ENCODE data around the gene FAM13A. TPM values are rescaled to one million over a fixed set of nuclear protein-coding genes. Genes with fewer than 3 reads are reported as not detected.

The FAM13A gene
- total RNA-seq, 1 donor from 2014 or later = 51.2 TPM

DNA sequence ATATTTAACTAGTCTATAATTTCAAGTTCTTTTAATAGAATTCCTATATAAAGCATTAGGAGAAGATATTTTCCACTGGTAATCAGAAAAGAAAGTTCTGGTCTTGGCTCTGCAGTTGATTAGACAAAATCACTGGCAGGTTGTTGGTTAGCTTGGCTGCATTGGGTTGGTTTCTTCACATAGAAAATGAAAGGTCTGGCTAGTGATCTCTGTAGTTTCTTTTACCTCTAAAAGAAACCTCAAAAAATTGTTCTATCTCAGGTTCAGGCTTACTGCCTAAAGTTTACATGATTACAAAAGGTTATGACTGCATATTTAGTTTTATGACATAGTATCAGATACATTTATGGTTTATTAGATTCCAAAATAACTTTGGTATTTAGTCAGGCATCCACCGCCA is 263.5 kb downstream of the FAM13A start:
- DNase-seq = no peak
- H3K27ac Mint-ChIP-seq (ENCODE audit: unreplicated experiment) = no peak overlapping the region
- TF ChIP-seq, protein P1, sequence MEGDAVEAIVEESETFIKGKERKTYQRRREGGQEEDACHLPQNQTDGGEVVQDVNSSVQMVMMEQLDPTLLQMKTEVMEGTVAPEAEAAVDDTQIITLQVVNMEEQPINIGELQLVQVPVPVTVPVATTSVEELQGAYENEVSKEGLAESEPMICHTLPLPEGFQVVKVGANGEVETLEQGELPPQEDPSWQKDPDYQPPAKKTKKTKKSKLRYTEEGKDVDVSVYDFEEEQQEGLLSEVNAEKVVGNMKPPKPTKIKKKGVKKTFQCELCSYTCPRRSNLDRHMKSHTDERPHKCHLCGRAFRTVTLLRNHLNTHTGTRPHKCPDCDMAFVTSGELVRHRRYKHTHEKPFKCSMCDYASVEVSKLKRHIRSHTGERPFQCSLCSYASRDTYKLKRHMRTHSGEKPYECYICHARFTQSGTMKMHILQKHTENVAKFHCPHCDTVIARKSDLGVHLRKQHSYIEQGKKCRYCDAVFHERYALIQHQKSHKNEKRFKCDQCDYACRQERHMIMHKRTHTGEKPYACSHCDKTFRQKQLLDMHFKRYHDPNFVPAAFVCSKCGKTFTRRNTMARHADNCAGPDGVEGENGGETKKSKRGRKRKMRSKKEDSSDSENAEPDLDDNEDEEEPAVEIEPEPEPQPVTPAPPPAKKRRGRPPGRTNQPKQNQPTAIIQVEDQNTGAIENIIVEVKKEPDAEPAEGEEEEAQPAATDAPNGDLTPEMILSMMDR (IDR thresholded peaks at IDR 0.05; ENCODE audit: partially characterized antibody, unreplicated experiment) = no peak
- H3K9me3 Mint-ChIP-seq (ENCODE audit: unreplicated experiment) = no peaks in the 10 kb centered on the region
- no peak overlapping the region for H3K4me3 Mint-ChIP-seq (ENCODE audit: unreplicated experiment)
- no peaks in the 10 kb centered on the region for H3K27me3 Mint-ChIP-seq (ENCODE audit: unreplicated experiment)
- no peaks in the 10 kb centered on the region for H3K36me3 Mint-ChIP-seq (ENCODE audit: unreplicated experiment)
- no peaks in the 10 kb centered on the region for H3K4me1 Mint-ChIP-seq (ENCODE audit: low read depth, unreplicated experiment)

DNA sequence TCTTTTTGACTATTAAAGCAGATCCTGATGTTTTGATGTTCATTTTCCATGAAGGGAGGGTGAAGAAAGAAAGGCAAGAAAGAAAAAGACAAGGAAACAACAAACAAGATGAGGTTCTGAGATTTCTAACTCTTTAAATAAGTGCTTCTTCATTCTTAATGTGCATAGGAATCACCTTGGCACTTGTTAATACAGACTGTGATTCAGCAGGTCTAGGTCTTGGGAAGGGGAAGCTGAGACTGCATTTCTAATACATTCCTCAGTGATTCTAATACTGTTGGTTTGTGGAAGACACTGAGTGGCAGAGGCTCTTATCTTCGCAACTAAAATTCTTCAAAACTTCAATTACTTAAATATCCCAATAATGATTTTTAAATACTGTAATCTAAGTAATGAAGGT is 264.2 kb downstream of the FAM13A start:
- no peaks in the 10 kb centered on the region for H3K36me3 Mint-ChIP-seq (ENCODE audit: unreplicated experiment)
- no peak for DNase-seq
- no peaks in the 10 kb centered on the region for H3K27me3 Mint-ChIP-seq (ENCODE audit: unreplicated experiment)
- H3K4me1 Mint-ChIP-seq (ENCODE audit: low read depth, unreplicated experiment) = no peaks in the 10 kb centered on the region
- H3K4me3 Mint-ChIP-seq (ENCODE audit: unreplicated experiment) = no peak overlapping the region
- H3K9me3 Mint-ChIP-seq (ENCODE audit: unreplicated experiment) = no peaks in the 10 kb centered on the region
- H3K27ac Mint-ChIP-seq (ENCODE audit: unreplicated experiment) = no peak overlapping the region
- TF ChIP-seq, protein P1 (IDR thresholded peaks at IDR 0.05; ENCODE audit: partially characterized antibody, unreplicated experiment) = no peak

DNA sequence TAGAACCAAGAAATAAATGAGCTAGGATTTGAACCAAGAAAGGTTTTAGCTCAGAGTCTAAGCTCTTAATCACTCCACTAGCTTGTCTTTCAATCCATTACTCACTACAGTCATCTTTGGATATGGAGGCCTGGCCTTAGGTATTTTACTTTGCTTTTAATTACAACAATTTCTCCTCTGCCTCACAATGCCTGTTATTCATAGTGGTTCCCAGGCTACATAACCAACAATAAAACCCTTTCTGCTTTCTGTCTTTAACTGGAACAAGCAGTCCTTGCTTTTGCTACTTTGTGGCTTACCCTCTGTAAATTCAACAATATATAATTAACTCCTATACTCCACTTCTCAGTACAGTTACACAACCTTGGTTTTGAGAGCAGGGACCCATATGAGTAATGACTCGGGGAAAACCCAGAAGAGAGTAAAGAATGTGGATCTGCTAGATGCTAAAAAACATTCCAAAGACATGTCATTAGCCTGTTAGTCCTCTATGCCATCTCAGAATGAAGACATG is 264.7 kb downstream of the FAM13A start:
- no peaks in the 10 kb centered on the region for H3K9me3 Mint-ChIP-seq (ENCODE audit: unreplicated experiment)
- no peaks in the 10 kb centered on the region for H3K27me3 Mint-ChIP-seq (ENCODE audit: unreplicated experiment)
- TF ChIP-seq, protein P1 (IDR thresholded peaks at IDR 0.05; ENCODE audit: partially characterized antibody, unreplicated experiment) = no peak
- no peak overlapping the region for H3K27ac Mint-ChIP-seq (ENCODE audit: unreplicated experiment)
- H3K4me1 Mint-ChIP-seq (ENCODE audit: low read depth, unreplicated experiment) = no peaks in the 10 kb centered on the region
- no peak overlapping the region for H3K4me3 Mint-ChIP-seq (ENCODE audit: unreplicated experiment)
- no peak for DNase-seq
- H3K36me3 Mint-ChIP-seq (ENCODE audit: unreplicated experiment) = no peaks in the 10 kb centered on the region

DNA sequence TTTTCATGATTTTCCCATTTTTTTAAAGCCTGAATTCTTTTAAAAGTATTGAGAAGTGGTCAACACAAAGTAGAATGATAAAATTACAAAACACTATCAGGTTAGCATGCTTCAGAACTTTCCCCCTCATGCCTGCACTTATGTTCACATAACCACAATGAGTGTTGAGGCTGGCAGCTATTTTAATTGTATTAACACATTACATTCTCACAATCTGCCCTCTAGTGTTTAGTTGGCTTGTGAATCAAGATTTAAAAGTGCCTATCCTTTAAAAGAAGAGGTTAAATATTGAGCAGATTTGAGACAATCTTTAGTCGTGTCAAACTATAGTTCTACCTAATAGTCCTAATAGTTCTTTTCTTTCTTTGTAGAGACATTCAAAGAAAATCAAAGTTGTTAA is 265.7 kb downstream of the FAM13A start:
- TF ChIP-seq, protein P1 (IDR thresholded peaks at IDR 0.05; ENCODE audit: partially characterized antibody, unreplicated experiment) = no peak
- no peak overlapping the region for H3K4me3 Mint-ChIP-seq (ENCODE audit: unreplicated experiment)
- no peak overlapping the region for H3K27ac Mint-ChIP-seq (ENCODE audit: unreplicated experiment)
- DNase-seq = no peak
- H3K27me3 Mint-ChIP-seq (ENCODE audit: unreplicated experiment) = no peaks in the 10 kb centered on the region
- H3K4me1 Mint-ChIP-seq (ENCODE audit: low read depth, unreplicated experiment) = no peaks in the 10 kb centered on the region
- H3K36me3 Mint-ChIP-seq (ENCODE audit: unreplicated experiment) = no peaks in the 10 kb centered on the region
- H3K9me3 Mint-ChIP-seq (ENCODE audit: unreplicated experiment) = no peaks in the 10 kb centered on the region

DNA sequence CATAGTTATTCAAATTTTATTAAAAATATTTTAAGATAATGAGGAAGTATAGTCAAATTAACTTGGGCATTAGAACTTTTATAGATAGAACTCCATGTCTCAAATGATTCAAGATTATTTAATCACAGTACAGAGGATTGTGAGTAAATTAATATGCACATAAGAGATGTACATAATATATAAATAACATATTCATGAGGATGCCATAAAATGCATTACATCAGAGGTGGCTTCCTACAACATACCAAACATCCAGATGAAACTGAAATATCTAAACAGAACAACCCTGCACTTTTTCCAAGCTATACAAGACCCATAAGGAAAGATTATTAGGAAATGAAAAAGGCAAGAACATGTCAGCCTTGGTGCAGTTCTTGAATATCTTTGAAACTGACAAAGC is 268.1 kb downstream of the FAM13A start:
- H3K4me1 Mint-ChIP-seq (ENCODE audit: low read depth, unreplicated experiment) = no peaks in the 10 kb centered on the region
- no peak for DNase-seq
- H3K9me3 Mint-ChIP-seq (ENCODE audit: unreplicated experiment) = no peaks in the 10 kb centered on the region
- H3K27ac Mint-ChIP-seq (ENCODE audit: unreplicated experiment) = no peak overlapping the region
- H3K36me3 Mint-ChIP-seq (ENCODE audit: unreplicated experiment) = no peaks in the 10 kb centered on the region
- TF ChIP-seq, protein P1 (IDR thresholded peaks at IDR 0.05; ENCODE audit: partially characterized antibody, unreplicated experiment) = no peak
- no peak overlapping the region for H3K4me3 Mint-ChIP-seq (ENCODE audit: unreplicated experiment)
- H3K27me3 Mint-ChIP-seq (ENCODE audit: unreplicated experiment) = peaks cover 2% of the 10 kb centered on the region
